Endothelial cell of umbilical vein (primary cell): Measurements from ENCODE around the gene TAS1R1. TPM values are rescaled to one million over a fixed set of nuclear protein-coding genes. Genes with fewer than 3 reads are reported as not detected.

Source experiments
- BruUV-seq: library from RNA; stranded (reverse); fragments of 400-500 nt; replicated peaks from 2 replicates; lab custom pipeline; 2021; lab: Mats Ljungman, UMichigan
- CTCF ChIA-PET: fragments of 300-600, 350-600 bp; sonication (Branson Sonifier 250); formaldehyde crosslinking; loops from one replicate; lab custom pipeline; 2021; ENCODE audit warnings: antibody characterized with exemption, inconsistent platforms; lab: Charles Lee
- POLR2A ChIA-PET: fragments of 300-600, 350-600 bp; sonication (Branson Sonifier 250); formaldehyde crosslinking; loops from one replicate; lab custom pipeline; 2021; ENCODE audit warnings: antibody characterized with exemption, inconsistent platforms; lab: Charles Lee
- DNase-seq: peaks from one replicate; pipeline ENCODE4 v3.0.0-alpha.2; 2011; ENCODE audit warnings: low read depth, low spot score
- FAIRE-seq: peaks from 2 replicates; lab custom pipeline; 2011; peaks lifted over from hg19 to GRCh38; lab: Jason Lieb, UNC
- H2AFZ ChIP-seq: 2 replicates; pipeline ENCODE4 v1.6.0; 2012; ENCODE audit warnings: low read depth, low read length, control low read depth, inconsistent platforms
- H3K27ac ChIP-seq: 2 replicates; pipeline ENCODE4 v1.5.1; 2011; ENCODE audit warnings: low read depth, mild to moderate bottlenecking, control low read depth, low read length, moderate library complexity; ENCODE audit not compliant: insufficient read depth
- H3K27me3 ChIP-seq, 2 experiments: 2 replicates each; pipeline versions ENCODE4 v1.6.0 to v1.6.1; 2011; ENCODE audit warnings: low read length in 2 of 2, mixed read lengths in 1 of 2; ENCODE audit not compliant: control insufficient read depth in 2 of 2, insufficient read depth in 2 of 2
- H3K36me3 ChIP-seq, 2 experiments: 2 replicates in 1 of 2; 3 replicates in 1 of 2; pipeline ENCODE4 v1.5.1; 2011; ENCODE audit warnings: low read length in 2 of 2, mild to moderate bottlenecking in 1 of 2, moderate library complexity in 1 of 2; ENCODE audit not compliant: control insufficient read depth in 2 of 2, insufficient read depth in 2 of 2; ENCODE audit errors: extremely low read depth in 1 of 2
- H3K4me1 ChIP-seq: 3 replicates; pipeline ENCODE4 v1.5.1; 2011; ENCODE audit warnings: mild to moderate bottlenecking, low read length; ENCODE audit not compliant: control insufficient read depth, insufficient read depth; ENCODE audit errors: extremely low read depth
- H3K4me2 ChIP-seq: 2 replicates; pipeline ENCODE4 v1.6.1; 2011; ENCODE audit warnings: low read length, control low read depth, mixed read lengths; ENCODE audit not compliant: insufficient read depth
- H3K4me3 ChIP-seq, 3 experiments: fragments of 200-600 bp in 1 of 3; sonication (generic), shearing (Covaris generic) in 1 of 3; replicated peaks in 1 of 3; 2 replicates each; pipeline ENCODE4 v1.5.1; 2011 to 2016; ENCODE audit warnings: control low read depth in 3 of 3, low read length in 3 of 3, mild to moderate bottlenecking in 2 of 3, inconsistent platforms in 1 of 3, low read depth in 1 of 3, moderate library complexity in 1 of 3; ENCODE audit not compliant: insufficient read depth in 1 of 3
- H3K79me2 ChIP-seq: 2 replicates; pipeline ENCODE4 v1.6.0; 2012; ENCODE audit warnings: low read length, inconsistent platforms; ENCODE audit not compliant: control insufficient read depth, insufficient read depth
- H3K9ac ChIP-seq: replicated peaks from 2 replicates; pipeline ENCODE3; 2011; ENCODE audit warnings: low read length, control low read depth; ENCODE audit not compliant: insufficient read depth; ENCODE audit errors: extremely low read depth
- H3K9me1 ChIP-seq: replicated peaks from 3 replicates; pipeline ENCODE4 v1.6.0; 2011; ENCODE audit warnings: mild to moderate bottlenecking, low read length; ENCODE audit not compliant: control insufficient read depth, insufficient read depth; ENCODE audit errors: extremely low read depth
- H3K9me3 ChIP-seq: replicated peaks from 2 replicates; pipeline ENCODE4 v1.5.1; 2012; ENCODE audit warnings: low read length, inconsistent platforms; ENCODE audit not compliant: control insufficient read depth, insufficient read depth
- H4K20me1 ChIP-seq: replicated peaks from 2 replicates; pipeline ENCODE3; 2011; ENCODE audit warnings: mild to moderate bottlenecking, low read length; ENCODE audit not compliant: control insufficient read depth, insufficient read depth; ENCODE audit errors: extremely low read depth
- EZH2 ChIP-seq: IDR thresholded peaks from 2 replicates; pipeline ENCODE4 v1.6.1; 2012; ENCODE audit warnings: borderline replicate concordance, low read depth, mild to moderate bottlenecking, moderate library complexity, low read length, inconsistent platforms; ENCODE audit not compliant: severe bottlenecking
- GATA2 ChIP-seq: IDR thresholded peaks from 2 replicates; pipeline ENCODE4 v1.7.0; 2011; ENCODE audit warnings: low read depth, mild to moderate bottlenecking, moderate library complexity, mixed read lengths, low read length; ENCODE audit not compliant: insufficient read length, insufficient read depth
- JUN ChIP-seq: IDR thresholded peaks from 2 replicates; pipeline ENCODE4 v1.6.1; 2011; ENCODE audit warnings: borderline replicate concordance, low read depth; ENCODE audit not compliant: insufficient read length, insufficient read depth
- MYC ChIP-seq: IDR thresholded peaks from one replicate; pipeline ENCODE4 v1.6.1; 2011; ENCODE audit warnings: mild to moderate bottlenecking, low read depth, low read length
- POLR2A ChIP-seq: IDR thresholded peaks from 2 replicates; pipeline ENCODE4 v1.6.1; 2012; ENCODE audit warnings: low read depth, mild to moderate bottlenecking, control low read depth, low read length
- dilution Hi-C: fragments of 300-500 bp; cut with MboI; formaldehyde crosslinking; loops from one replicate; pipeline ENCODE4 v1.15.0; 2019; ENCODE audit warnings: low sequenced_read_pairs; ENCODE audit not compliant: extremely low pct_ligation_motif_present
- intact Hi-C: fragments of 100-400 bp; cut with micrococcal nuclease; formaldehyde crosslinking; loops from one replicate; pipeline ENCODE4 v1.10.0; 2022
- polyA plus RNA-seq, 4 experiments: library from polyadenylated mRNA; depleted of rRNA in 3 of 4; stranded (reverse) in 3 of 4; unstranded in 1 of 4; fragments of >200 nt; gene quantifications; 2 replicates each; pipeline versions ENCODE4 v1.2.1 to v1.2.3, GENCODE V29; 2011 to 2012; ENCODE audit warnings: missing spikeins in 1 of 4
- total RNA-seq: library from RNA; stranded (reverse); gene quantifications from 2 replicates; pipeline ENCODE4 v1.2.3, GENCODE V29; 2021
- TF ChIP-seq, protein P1 (sequence below): IDR thresholded peaks from 2 replicates; pipeline ENCODE4 v1.6.1; 2011; ENCODE audit not compliant: insufficient read depth, insufficient read length
- TF ChIP-seq, protein P2 (sequence below), 2 donors: IDR thresholded peaks; 1 replicate in 1 of 2; 2 replicates in 1 of 2; pipeline ENCODE4 v1.5.1; 2011; ENCODE audit warnings: low read length in 2 of 2, mild to moderate bottlenecking in 2 of 2, moderate library complexity in 2 of 2, control low read depth in 1 of 2, inconsistent platforms in 1 of 2, low read depth in 1 of 2; ENCODE audit not compliant: insufficient read depth in 1 of 2; ENCODE audit errors: extremely low read depth in 1 of 2

The TAS1R1 gene
- total and polyA plus RNA-seq, 2 donors (not counting 3 experiments of a cell fraction or from before 2014, with no cell fraction given): not detected

DNA sequence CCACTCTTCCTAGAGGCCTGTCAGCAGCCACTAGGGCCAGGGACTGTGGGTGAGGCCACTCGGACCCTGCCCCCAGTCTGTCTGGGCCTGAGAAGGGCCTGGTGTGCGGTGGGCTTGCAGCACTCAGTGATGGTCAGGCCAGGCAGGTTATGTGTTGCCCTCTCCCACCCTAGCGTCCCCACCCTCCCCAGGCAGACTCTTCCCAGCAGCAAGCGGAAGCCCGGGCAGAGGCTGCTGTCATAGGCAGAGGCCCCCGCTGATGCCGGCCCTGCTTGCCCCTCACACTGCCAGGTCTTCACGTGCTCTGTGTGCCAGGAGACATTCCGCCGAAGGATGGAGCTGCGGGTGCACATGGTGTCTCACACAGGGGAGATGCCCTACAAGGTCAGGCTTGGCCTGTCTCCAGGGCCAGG, 31.3 kb downstream of the TAS1R1 start:
- intact Hi-C loops (no loop called here), dilution Hi-C loops (no loop called here)
- peaks cover 2% of the 10 kb centered on the region for H3K79me2 ChIP-seq
- no peak overlapping the region for H3K4me3 ChIP-seq
- H3K27ac ChIP-seq: no peak overlapping the region
- H3K9me1 ChIP-seq: no peaks in the 10 kb centered on the region
- no peaks in the 10 kb centered on the region for H4K20me1 ChIP-seq
- TF ChIP-seq, protein P1, sequence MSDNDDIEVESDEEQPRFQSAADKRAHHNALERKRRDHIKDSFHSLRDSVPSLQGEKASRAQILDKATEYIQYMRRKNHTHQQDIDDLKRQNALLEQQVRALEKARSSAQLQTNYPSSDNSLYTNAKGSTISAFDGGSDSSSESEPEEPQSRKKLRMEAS: no peak
- TF ChIP-seq JUN: no peak
- H3K36me3 ChIP-seq: peaks cover 0 to 14% of the 10 kb centered on the region in 2 experiments
- H3K9me3 ChIP-seq: no peaks in the 10 kb centered on the region
- DNase-seq: no peak
- no peak overlapping the region for H3K9ac ChIP-seq
- no peaks in the 10 kb centered on the region for H3K27me3 ChIP-seq
- FAIRE-seq: no peak
- ChIA-PET POLR2A (no interaction called here), CTCF (no interaction called here)
- H3K4me1 ChIP-seq: no peaks in the 10 kb centered on the region
- H3K4me2 ChIP-seq: no peak overlapping the region
- H2AFZ ChIP-seq: no peak overlapping the region
- BruUV-seq: no TSS peak

DNA sequence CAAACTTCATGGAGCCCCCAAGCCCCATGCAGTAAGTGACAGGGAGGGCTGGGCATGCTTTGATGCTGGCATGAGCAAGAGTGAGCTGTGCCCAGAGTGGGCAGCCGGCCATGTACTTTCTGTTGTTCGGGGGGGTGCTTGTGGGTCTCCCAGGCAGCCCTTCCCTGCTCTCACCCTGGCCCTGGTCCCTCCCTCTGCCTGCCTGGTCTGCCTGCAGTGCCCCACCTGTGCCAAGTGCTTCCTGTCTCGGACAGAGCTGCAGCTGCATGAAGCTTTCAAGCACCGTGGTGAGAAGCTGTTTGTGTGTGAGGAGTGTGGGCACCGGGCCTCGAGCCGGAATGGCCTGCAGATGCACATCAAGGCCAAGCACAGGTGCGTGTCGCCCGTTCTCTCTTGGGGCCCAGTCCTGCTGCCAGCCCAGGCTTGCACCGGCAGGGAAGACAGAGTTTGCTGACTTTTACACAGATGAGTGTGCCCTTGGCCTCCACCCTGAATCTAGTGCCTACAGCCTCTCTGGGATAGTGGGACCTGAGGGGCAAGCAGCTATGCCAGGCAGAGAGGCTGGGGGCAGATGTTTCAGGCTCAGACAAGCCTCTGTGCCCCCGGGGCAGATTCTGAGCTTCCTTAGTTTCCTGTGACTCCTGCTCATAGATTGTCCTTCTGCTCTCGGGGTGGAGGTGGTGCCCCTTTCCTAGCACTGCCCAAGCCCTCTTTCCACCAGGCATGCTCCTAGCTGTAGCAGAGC, 32.3 kb downstream of the TAS1R1 start:
- TF ChIP-seq MYC (no peak), GATA2 (no peak), POLR2A (no peak), EZH2 (no peak)
- TF ChIP-seq, protein P2, sequence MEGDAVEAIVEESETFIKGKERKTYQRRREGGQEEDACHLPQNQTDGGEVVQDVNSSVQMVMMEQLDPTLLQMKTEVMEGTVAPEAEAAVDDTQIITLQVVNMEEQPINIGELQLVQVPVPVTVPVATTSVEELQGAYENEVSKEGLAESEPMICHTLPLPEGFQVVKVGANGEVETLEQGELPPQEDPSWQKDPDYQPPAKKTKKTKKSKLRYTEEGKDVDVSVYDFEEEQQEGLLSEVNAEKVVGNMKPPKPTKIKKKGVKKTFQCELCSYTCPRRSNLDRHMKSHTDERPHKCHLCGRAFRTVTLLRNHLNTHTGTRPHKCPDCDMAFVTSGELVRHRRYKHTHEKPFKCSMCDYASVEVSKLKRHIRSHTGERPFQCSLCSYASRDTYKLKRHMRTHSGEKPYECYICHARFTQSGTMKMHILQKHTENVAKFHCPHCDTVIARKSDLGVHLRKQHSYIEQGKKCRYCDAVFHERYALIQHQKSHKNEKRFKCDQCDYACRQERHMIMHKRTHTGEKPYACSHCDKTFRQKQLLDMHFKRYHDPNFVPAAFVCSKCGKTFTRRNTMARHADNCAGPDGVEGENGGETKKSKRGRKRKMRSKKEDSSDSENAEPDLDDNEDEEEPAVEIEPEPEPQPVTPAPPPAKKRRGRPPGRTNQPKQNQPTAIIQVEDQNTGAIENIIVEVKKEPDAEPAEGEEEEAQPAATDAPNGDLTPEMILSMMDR (IDR thresholded peaks at IDR 0.05; ENCODE audit: extremely low read depth in 1 of 2, insufficient read depth in 1 of 2, low read depth in 1 of 2, low read length in 2 of 2): no peak
- no peak overlapping the region for H3K27ac ChIP-seq
- no peak for FAIRE-seq
- DNase-seq: no peak
- no peaks in the 10 kb centered on the region for H3K4me1 ChIP-seq
- no peaks in the 10 kb centered on the region for H4K20me1 ChIP-seq
- H2AFZ ChIP-seq: no peak overlapping the region
- no peak overlapping the region for H3K4me3 ChIP-seq
- H3K9me3 ChIP-seq: no peaks in the 10 kb centered on the region
- ChIA-PET CTCF (no interaction called here), POLR2A (no interaction called here)
- no peaks in the 10 kb centered on the region for H3K9me1 ChIP-seq
- H3K79me2 ChIP-seq: no peaks in the 10 kb centered on the region
- H3K36me3 ChIP-seq: peaks cover 0 to 16% of the 10 kb centered on the region in 2 experiments
- no TSS peak for BruUV-seq
- intact Hi-C loops: no loop called here
- H3K27me3 ChIP-seq: no peaks in the 10 kb centered on the region
- dilution Hi-C loops: no loop called here
- H3K4me2 ChIP-seq: no peak overlapping the region
- H3K9ac ChIP-seq: no peak overlapping the region
